Endothelial cell of umbilical vein (primary cell): ENCODE measurements around the gene PPHLN1. TPM values are rescaled to one million over a fixed set of nuclear protein-coding genes. Genes with fewer than 3 reads are reported as not detected.

ENCODE experiments used
- BruUV-seq: library from RNA; stranded (reverse); fragments of 400-500 nt; replicated peaks from 2 replicates; lab custom pipeline; 2021; lab: Mats Ljungman, UMichigan
- CTCF ChIA-PET: fragments of 300-600, 350-600 bp; sonication (Branson Sonifier 250); formaldehyde crosslinking; loops from one replicate; lab custom pipeline; 2021; ENCODE audit warnings: antibody characterized with exemption, inconsistent platforms; lab: Charles Lee
- POLR2A ChIA-PET: fragments of 300-600, 350-600 bp; sonication (Branson Sonifier 250); formaldehyde crosslinking; loops from one replicate; lab custom pipeline; 2021; ENCODE audit warnings: antibody characterized with exemption, inconsistent platforms; lab: Charles Lee
- DNase-seq: peaks from one replicate; pipeline ENCODE4 v3.0.0-alpha.2; 2011; ENCODE audit warnings: low read depth, low spot score
- FAIRE-seq: peaks from 2 replicates; lab custom pipeline; 2011; peaks lifted over from hg19 to GRCh38; lab: Jason Lieb, UNC
- H2AFZ ChIP-seq: 2 replicates; pipeline ENCODE4 v1.6.0; 2012; ENCODE audit warnings: low read depth, low read length, control low read depth, inconsistent platforms
- H3K27ac ChIP-seq: 2 replicates; pipeline ENCODE4 v1.5.1; 2011; ENCODE audit warnings: low read depth, mild to moderate bottlenecking, control low read depth, low read length, moderate library complexity; ENCODE audit not compliant: insufficient read depth
- H3K27me3 ChIP-seq, 2 experiments: 2 replicates each; pipeline versions ENCODE4 v1.6.0 to v1.6.1; 2011; ENCODE audit warnings: low read length in 2 of 2, mixed read lengths in 1 of 2; ENCODE audit not compliant: control insufficient read depth in 2 of 2, insufficient read depth in 2 of 2
- H3K36me3 ChIP-seq, 2 experiments: 2 replicates in 1 of 2; 3 replicates in 1 of 2; pipeline ENCODE4 v1.5.1; 2011; ENCODE audit warnings: low read length in 2 of 2, mild to moderate bottlenecking in 1 of 2, moderate library complexity in 1 of 2; ENCODE audit not compliant: control insufficient read depth in 2 of 2, insufficient read depth in 2 of 2; ENCODE audit errors: extremely low read depth in 1 of 2
- H3K4me1 ChIP-seq: 3 replicates; pipeline ENCODE4 v1.5.1; 2011; ENCODE audit warnings: mild to moderate bottlenecking, low read length; ENCODE audit not compliant: control insufficient read depth, insufficient read depth; ENCODE audit errors: extremely low read depth
- H3K4me2 ChIP-seq: 2 replicates; pipeline ENCODE4 v1.6.1; 2011; ENCODE audit warnings: low read length, control low read depth, mixed read lengths; ENCODE audit not compliant: insufficient read depth
- H3K4me3 ChIP-seq, 3 experiments: fragments of 200-600 bp in 1 of 3; sonication (generic), shearing (Covaris generic) in 1 of 3; replicated peaks in 1 of 3; 2 replicates each; pipeline ENCODE4 v1.5.1; 2011 to 2016; ENCODE audit warnings: control low read depth in 3 of 3, low read length in 3 of 3, mild to moderate bottlenecking in 2 of 3, inconsistent platforms in 1 of 3, low read depth in 1 of 3, moderate library complexity in 1 of 3; ENCODE audit not compliant: insufficient read depth in 1 of 3
- H3K79me2 ChIP-seq: 2 replicates; pipeline ENCODE4 v1.6.0; 2012; ENCODE audit warnings: low read length, inconsistent platforms; ENCODE audit not compliant: control insufficient read depth, insufficient read depth
- H3K9ac ChIP-seq: replicated peaks from 2 replicates; pipeline ENCODE3; 2011; ENCODE audit warnings: low read length, control low read depth; ENCODE audit not compliant: insufficient read depth; ENCODE audit errors: extremely low read depth
- H3K9me1 ChIP-seq: replicated peaks from 3 replicates; pipeline ENCODE4 v1.6.0; 2011; ENCODE audit warnings: mild to moderate bottlenecking, low read length; ENCODE audit not compliant: control insufficient read depth, insufficient read depth; ENCODE audit errors: extremely low read depth
- H3K9me3 ChIP-seq: replicated peaks from 2 replicates; pipeline ENCODE4 v1.5.1; 2012; ENCODE audit warnings: low read length, inconsistent platforms; ENCODE audit not compliant: control insufficient read depth, insufficient read depth
- H4K20me1 ChIP-seq: replicated peaks from 2 replicates; pipeline ENCODE3; 2011; ENCODE audit warnings: mild to moderate bottlenecking, low read length; ENCODE audit not compliant: control insufficient read depth, insufficient read depth; ENCODE audit errors: extremely low read depth
- EZH2 ChIP-seq: IDR thresholded peaks from 2 replicates; pipeline ENCODE4 v1.6.1; 2012; ENCODE audit warnings: borderline replicate concordance, low read depth, mild to moderate bottlenecking, moderate library complexity, low read length, inconsistent platforms; ENCODE audit not compliant: severe bottlenecking
- FOS ChIP-seq: IDR thresholded peaks from 2 replicates; pipeline ENCODE4 v1.6.1; 2011; ENCODE audit warnings: mild to moderate bottlenecking, low read length, moderate library complexity, borderline replicate concordance; ENCODE audit not compliant: insufficient read depth
- GATA2 ChIP-seq: IDR thresholded peaks from 2 replicates; pipeline ENCODE4 v1.7.0; 2011; ENCODE audit warnings: low read depth, mild to moderate bottlenecking, moderate library complexity, mixed read lengths, low read length; ENCODE audit not compliant: insufficient read length, insufficient read depth
- JUN ChIP-seq: IDR thresholded peaks from 2 replicates; pipeline ENCODE4 v1.6.1; 2011; ENCODE audit warnings: borderline replicate concordance, low read depth; ENCODE audit not compliant: insufficient read length, insufficient read depth
- MYC ChIP-seq: IDR thresholded peaks from one replicate; pipeline ENCODE4 v1.6.1; 2011; ENCODE audit warnings: mild to moderate bottlenecking, low read depth, low read length
- POLR2A ChIP-seq: IDR thresholded peaks from 2 replicates; pipeline ENCODE4 v1.6.1; 2012; ENCODE audit warnings: low read depth, mild to moderate bottlenecking, control low read depth, low read length
- POLR2AphosphoS5 ChIP-seq: IDR thresholded peaks from 2 replicates; pipeline ENCODE4 v1.6.1; 2012; ENCODE audit warnings: low read depth, mild to moderate bottlenecking, control low read depth, low read length, moderate library complexity; ENCODE audit not compliant: insufficient read depth
- dilution Hi-C: fragments of 300-500 bp; cut with MboI; formaldehyde crosslinking; loops from one replicate; pipeline ENCODE4 v1.15.0; 2019; ENCODE audit warnings: low sequenced_read_pairs; ENCODE audit not compliant: extremely low pct_ligation_motif_present
- intact Hi-C: fragments of 100-400 bp; cut with micrococcal nuclease; formaldehyde crosslinking; loops from one replicate; pipeline ENCODE4 v1.10.0; 2022
- polyA plus RNA-seq, 4 experiments: library from polyadenylated mRNA; depleted of rRNA in 3 of 4; stranded (reverse) in 3 of 4; unstranded in 1 of 4; fragments of >200 nt; gene quantifications; 2 replicates each; pipeline versions ENCODE4 v1.2.1 to v1.2.3, GENCODE V29; 2011 to 2012; ENCODE audit warnings: missing spikeins in 1 of 4
- total RNA-seq: library from RNA; stranded (reverse); gene quantifications from 2 replicates; pipeline ENCODE4 v1.2.3, GENCODE V29; 2021
- TF ChIP-seq, protein P1 (sequence below): IDR thresholded peaks from 2 replicates; pipeline ENCODE4 v1.6.1; 2011; ENCODE audit not compliant: insufficient read depth, insufficient read length
- TF ChIP-seq, protein P2 (sequence below), 2 donors: IDR thresholded peaks; 1 replicate in 1 of 2; 2 replicates in 1 of 2; pipeline ENCODE4 v1.5.1; 2011; ENCODE audit warnings: low read length in 2 of 2, mild to moderate bottlenecking in 2 of 2, moderate library complexity in 2 of 2, control low read depth in 1 of 2, inconsistent platforms in 1 of 2, low read depth in 1 of 2; ENCODE audit not compliant: insufficient read depth in 1 of 2; ENCODE audit errors: extremely low read depth in 1 of 2

PPHLN1 gene
- total and polyA plus RNA-seq, 2 donors (not counting 3 experiments of a cell fraction or from before 2014, with no cell fraction given): 23.4 to 62.2 TPM

DNA sequence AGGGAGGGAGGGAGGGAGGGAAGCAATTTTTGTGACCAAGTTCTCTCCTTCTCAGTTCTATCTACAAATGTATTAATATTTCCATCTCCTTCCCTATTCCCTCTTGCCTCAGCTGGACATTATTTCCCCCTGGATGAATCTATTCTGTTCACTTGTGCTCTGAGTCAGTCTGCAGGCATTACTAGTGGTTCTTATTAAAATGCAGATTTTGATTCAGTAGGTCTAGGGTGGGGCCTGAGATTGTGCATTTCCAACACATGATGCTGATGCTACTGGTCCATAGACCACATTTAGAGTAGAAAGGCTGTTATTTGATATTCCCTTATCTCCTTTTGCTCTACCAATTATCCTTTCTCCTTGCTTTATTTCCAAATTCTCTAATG, 47.8 kb upstream of the PPHLN1 start:
- no peak overlapping the region for H3K27ac ChIP-seq
- H3K4me1 ChIP-seq: no peaks in the 10 kb centered on the region
- H3K9ac ChIP-seq: no peak overlapping the region
- POLR2A ChIA-PET: no interaction called here
- DNase-seq (no peak), FAIRE-seq (no peak)
- intact Hi-C loops (no loop called here), dilution Hi-C loops (no loop called here)
- H4K20me1 ChIP-seq: no peaks in the 10 kb centered on the region
- H3K4me3 ChIP-seq: no peak overlapping the region
- no peak overlapping the region for H2AFZ ChIP-seq
- no peaks in the 10 kb centered on the region for H3K36me3 ChIP-seq
- TF ChIP-seq JUN (no peak), EZH2 (no peak), FOS (no peak), POLR2AphosphoS5 (no peak), MYC (no peak), GATA2 (no peak), POLR2A (no peak)
- TF ChIP-seq, protein P1, sequence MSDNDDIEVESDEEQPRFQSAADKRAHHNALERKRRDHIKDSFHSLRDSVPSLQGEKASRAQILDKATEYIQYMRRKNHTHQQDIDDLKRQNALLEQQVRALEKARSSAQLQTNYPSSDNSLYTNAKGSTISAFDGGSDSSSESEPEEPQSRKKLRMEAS: no peak
- TF ChIP-seq, protein P2, sequence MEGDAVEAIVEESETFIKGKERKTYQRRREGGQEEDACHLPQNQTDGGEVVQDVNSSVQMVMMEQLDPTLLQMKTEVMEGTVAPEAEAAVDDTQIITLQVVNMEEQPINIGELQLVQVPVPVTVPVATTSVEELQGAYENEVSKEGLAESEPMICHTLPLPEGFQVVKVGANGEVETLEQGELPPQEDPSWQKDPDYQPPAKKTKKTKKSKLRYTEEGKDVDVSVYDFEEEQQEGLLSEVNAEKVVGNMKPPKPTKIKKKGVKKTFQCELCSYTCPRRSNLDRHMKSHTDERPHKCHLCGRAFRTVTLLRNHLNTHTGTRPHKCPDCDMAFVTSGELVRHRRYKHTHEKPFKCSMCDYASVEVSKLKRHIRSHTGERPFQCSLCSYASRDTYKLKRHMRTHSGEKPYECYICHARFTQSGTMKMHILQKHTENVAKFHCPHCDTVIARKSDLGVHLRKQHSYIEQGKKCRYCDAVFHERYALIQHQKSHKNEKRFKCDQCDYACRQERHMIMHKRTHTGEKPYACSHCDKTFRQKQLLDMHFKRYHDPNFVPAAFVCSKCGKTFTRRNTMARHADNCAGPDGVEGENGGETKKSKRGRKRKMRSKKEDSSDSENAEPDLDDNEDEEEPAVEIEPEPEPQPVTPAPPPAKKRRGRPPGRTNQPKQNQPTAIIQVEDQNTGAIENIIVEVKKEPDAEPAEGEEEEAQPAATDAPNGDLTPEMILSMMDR (IDR thresholded peaks at IDR 0.05; ENCODE audit: extremely low read depth in 1 of 2, insufficient read depth in 1 of 2, low read depth in 1 of 2, low read length in 2 of 2): no peak
- peaks cover 2 to 5% of the 10 kb centered on the region in 2 experiments for H3K27me3 ChIP-seq
- CTCF ChIA-PET: interaction anchor here (2.0 kb wide), 1 partner anchor 9 kb away, joined by 5 read pairs; no protein-coding TSS in a partner anchor
- no peaks in the 10 kb centered on the region for H3K9me1 ChIP-seq
- no peaks in the 10 kb centered on the region for H3K79me2 ChIP-seq
- no peak overlapping the region for H3K4me2 ChIP-seq
- no peaks in the 10 kb centered on the region for H3K9me3 ChIP-seq
- BruUV-seq: no TSS peak
